NCI-H2107 (cell line): ENCODE measurements around the gene CUX1.
"Not testable (repeated sequence)": the region's sequence is repeated elsewhere in the genome, so short reads cannot be mapped to it uniquely, and the experiment has no call there.

Source experiments
- DNase-seq: peaks from one replicate; lab custom pipeline; 2025; lab: John Stamatoyannopoulos, UW

The CUX1 gene

DNA sequence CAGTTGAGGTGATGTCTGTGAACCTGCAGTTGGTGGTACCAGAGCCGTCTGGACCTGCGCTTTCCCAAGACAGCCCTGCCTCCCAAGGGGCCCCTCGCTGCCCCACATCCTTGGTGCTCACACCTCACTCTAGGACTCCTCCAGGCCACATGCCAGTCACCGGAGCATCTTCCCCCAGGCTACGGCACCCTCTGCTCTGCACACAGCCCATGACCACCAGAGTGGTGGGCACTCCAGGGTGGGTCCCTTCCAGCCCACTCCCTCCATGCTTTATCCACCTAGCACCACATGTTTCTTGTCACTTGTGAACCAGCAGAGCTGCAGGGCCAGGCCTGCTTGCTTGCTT lies 285.6 kb downstream of the CUX1 start:
- no peak for DNase-seq

DNA sequence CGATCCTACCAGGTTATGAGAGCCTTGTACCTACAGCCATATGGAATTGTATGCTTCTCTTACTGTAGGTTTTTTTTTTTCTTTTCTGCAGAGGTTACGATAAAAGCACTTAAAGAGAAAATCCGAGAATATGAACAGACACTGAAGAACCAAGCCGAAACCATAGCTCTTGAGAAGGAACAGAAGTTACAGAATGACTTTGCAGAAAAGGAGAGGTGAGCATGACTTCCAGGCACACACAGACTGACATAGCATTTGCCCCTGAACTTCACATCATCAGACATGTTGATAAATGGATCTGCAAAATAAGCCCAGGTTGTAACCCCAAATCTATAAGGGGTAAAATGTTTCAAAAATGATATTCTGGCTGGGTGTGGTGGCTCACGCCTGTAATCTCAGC lies 286.8 kb downstream of the CUX1 start:
- no peak for DNase-seq

DNA sequence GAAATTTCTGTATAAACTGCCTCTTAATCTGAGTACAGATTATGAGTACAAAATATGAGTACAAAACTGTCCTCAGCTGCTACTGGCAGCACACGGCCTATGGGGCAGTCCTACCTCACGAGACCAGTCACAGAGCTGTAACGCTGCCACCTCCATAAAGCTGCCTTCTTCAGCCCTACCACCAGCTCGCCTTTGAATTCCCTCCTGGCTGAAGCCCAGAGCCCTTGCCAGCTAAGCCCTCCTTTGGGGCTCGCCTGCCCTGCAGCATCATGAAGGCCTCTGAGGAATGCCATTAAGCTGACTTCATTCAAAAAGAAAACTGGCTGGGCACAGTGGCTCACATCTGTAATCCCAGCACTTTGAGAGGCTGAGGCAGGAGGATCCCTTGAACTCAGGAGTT lies 289.2 kb downstream of the CUX1 start:
- no peak for DNase-seq

DNA sequence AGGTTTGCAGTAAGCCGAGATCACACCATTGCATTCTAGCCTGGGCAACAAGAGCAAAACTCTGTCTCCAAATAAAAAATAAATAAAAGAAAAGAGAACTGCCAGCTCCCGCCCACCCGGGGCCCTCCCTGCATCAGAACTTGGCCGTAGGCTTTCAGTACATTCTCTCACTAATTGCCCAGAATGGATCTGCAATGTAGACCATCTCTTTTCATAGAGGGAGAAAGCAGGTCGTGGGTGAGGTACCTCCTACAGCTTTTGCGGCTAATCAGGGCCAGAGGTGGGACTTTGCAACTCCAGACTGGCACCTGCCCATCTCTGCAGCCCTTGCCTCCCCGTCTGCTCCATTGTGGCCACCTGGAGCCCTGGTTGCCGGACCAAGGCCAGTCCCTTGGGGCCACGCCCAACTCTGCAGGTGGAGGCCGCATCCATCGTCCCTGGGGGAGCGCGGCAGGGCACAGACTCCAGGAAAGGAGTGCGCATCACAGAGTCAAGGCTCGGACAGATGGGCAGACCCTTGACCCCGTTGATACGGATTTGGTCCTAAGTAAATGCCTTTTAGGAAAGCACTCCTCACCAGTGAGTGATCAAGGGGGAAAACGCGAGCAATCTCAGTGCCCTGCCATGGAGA lies 290.2 kb downstream of the CUX1 start:
- no peak for DNase-seq

DNA sequence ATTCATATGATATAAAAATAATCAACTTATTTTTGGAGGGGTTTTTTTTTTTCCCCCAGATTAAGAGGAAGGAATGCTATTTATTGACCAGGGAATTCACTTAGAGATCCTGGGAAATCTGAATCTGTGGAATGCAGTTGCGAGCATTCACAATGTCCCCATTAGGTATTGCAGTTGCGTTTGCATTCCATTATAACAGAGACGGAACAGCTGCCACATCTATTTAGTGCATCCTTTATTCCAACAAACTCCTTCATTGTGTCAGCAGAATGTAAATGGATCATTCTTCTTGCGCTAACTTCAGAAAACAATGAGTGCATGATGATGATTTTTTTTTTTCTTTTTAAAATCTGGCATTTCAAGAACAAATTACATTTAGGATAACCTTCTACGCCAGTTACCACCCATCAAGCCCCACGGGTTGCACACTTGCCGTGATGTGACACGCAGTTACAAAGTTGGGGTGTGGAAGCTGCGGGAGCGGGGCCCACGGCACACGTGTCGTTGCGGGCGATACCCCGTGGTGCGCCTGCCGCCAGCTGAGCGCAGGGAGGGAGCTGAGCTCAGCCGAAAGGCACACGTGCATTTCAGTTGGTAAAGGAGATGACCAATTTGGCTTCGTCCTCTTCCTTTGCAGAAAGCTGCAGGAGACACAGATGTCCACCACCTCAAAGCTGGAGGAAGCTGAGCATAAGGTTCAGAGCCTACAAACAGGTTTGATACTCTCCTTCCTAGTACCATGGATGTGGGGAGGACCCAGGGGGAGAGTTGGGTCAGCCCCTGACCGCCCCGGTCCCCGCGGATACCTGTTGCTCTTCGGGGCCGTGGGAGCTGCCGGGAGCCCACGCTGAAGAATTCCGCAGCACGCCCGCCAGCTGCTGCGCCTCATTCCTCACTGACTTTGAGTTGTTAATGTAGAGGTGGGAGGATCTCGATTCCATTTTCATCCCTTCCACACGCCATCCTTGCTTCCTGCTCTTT lies 293.9 kb downstream of the CUX1 start:
- DNase-seq, result no peak

DNA sequence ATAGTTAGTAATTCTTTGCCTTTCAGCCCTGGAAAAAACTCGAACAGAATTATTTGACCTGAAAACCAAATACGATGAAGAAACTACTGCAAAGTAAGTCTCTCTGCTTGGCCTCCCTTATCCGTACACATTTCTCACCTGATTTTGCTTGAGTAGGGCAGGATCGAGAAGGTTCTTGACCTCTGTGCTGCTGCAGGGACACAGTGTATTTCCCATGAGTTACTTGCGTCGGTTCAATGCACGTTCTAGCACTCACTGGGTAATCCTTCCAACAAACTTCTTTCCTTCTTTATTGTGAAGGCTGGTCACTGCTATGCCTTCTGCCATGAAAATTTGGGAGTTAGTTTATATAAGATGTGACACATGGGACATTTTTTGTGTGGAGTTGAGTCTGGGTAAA lies 297.8 kb downstream of the CUX1 start:
- DNase-seq, result no peak

DNA sequence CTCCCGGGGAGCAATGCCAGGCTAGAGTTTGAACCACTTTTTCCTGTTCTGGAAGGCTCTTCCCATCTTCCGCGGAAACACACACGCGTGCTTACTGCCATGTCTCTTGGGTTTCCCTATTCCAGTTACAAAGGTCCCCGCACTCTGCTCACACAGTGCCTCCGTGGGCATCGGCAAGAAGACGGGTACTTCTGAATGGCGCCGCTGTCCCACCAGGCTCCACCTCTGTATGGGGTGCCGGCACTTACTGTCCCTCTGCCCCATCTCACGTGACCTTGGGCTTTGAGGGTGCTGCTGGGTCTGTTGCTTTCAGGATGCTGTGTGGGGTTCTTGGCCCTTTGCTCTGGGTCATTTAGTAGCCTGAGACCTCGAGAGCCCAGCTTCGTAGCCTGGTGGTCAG lies 298.5 kb downstream of the CUX1 start:
- DNase-seq, result no peak

DNA sequence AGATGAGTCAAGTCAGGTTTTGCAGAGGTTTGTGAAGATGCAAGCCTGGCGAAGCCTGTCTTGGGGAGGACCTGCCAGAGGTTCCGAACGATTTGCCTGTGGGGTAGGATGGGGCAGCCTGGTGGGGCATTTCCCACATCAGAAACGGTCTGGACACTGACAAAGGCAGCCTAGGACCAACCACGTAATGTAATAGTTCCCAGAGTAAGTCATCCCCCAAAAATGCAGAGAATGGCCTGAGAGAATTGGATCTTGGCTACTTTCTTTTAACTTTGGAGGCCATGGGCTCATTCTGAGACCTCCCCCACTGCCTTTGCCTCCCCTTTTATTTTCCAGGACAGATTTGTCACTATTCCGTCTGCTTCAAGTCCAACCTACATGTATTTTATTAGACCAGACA lies 300.3 kb downstream of the CUX1 start:
- no peak for DNase-seq

DNA sequence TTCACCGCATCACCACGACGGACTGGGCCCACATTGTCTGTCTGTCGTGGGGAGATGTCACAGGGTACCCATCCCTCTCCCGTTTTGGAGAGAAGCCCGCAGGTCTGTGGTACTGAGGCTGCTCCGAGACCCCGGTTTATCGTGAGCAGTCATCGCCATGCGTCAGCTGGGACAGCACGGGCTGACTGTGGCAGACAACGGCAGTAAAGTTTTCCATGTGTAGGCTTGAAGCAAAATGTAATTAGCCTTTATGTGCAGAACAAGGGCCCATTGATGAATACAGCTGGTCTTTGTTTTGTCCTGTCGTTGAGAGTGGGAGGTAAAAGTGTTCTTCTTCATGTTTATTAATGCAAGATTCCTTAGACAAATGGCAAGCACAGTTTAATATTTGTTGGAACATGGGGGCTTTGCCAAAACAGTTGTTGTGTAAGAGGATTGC lies 301.8 kb downstream of the CUX1 start:
- DNase-seq, result no peak

DNA sequence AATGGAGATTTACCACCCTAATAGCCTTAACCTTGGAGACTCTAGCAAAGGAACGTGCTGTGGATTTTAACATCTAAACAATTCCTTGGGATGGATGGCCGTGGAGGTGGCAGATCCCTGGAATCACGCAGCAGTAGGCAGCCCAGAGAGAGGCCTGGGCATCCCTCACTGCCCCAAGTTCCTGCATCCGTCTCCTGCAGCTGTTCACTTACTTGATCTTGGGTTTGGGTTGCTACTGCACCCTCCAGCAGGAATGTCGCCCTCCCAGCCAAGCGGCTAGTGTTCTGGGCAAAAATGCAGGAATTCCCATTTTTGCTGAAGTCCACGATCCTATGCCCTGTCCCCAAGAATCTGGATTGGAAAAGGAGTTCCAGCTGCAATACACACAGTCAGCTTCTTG lies 302.5 kb downstream of the CUX1 start:
- DNase-seq, result no peak

DNA sequence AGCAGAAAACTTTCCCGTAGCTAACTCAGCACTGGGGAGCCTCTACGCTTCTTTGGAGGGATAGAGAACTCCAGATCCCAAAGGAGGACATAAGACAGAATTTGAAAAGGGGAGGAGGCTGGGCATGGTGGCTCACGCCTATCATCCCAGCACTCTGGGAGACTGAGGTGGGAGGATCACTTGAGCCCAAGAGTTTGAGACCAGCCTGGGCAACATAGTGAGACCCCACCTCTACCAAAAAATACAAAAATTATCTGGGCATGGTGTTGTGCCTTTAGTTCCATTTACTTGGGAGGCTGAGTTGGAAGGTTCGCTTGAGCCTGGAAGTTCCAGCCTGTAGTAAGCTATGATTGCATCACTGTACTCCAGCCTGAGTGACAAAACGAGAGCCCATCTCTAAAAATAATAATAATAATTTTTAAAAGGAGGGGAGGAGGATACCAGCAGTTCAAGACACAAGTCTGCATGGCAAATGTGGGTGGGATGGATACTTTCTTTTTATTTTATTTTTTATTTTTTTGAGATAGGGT lies 303.3 kb downstream of the CUX1 start:
- DNase-seq, result no peak

DNA sequence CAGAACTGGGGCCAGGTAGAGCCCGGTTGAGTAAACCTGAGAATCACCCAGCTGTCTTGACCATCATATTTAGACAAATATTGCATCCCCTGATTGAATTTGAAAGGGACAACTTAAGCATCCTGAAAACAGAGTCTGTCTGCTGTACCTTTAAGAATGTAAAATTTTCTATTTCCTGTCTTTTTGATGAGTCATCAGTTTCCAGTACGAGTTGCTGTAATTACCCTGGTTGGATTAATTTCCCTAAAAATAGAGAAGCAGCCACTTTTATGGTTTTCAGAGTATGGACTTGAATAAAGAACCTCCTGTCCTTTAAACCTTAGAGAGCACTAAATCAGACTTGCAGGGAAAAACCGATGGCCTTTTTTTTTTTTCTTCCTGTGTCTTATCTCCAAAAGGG lies 304.6 kb downstream of the CUX1 start:
- DNase-seq, result no peak

DNA sequence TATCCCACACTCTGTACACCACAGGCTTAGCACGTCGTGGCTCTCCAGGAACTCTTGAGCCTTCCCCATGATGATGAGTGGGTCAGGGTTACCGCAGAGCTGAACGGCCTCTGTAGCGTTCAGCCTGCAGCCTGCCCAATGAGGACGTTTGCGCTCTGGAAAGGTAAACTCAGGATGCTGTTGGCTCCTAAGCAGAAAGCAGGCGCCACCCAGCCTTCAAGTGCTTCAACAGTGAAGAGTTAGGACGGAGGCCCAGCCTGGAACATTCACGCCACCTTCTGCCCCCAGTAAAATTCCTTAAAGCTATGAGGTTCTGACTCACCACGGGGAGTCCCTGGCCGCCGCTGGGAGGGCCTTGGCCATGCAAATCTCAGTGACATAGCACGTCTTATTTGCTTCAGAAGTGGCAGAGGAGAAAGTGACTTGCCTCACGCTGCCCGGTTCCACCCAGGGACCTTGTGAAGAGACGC lies 307.7 kb downstream of the CUX1 start:
- DNase-seq, result no peak

DNA sequence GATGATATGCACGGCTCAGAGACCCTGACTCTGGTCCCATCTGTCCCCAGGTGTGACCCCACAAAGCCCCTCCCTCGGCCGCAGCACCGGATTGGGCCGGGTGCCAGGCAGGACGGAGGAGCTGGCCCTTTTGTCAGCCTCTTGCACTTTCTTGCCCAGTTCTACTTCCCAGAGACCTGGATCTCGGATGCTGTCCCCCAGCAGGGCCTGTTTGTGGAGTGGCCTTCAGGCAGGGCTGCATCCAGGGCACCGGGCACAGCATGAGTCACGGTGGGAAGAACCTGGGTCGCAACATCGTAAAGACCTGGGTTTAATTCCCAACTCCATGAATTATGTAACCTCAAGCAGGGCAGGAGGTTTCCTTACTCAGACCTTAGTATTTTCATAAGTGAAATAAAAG lies 310.9 kb downstream of the CUX1 start:
- no peak for DNase-seq

DNA sequence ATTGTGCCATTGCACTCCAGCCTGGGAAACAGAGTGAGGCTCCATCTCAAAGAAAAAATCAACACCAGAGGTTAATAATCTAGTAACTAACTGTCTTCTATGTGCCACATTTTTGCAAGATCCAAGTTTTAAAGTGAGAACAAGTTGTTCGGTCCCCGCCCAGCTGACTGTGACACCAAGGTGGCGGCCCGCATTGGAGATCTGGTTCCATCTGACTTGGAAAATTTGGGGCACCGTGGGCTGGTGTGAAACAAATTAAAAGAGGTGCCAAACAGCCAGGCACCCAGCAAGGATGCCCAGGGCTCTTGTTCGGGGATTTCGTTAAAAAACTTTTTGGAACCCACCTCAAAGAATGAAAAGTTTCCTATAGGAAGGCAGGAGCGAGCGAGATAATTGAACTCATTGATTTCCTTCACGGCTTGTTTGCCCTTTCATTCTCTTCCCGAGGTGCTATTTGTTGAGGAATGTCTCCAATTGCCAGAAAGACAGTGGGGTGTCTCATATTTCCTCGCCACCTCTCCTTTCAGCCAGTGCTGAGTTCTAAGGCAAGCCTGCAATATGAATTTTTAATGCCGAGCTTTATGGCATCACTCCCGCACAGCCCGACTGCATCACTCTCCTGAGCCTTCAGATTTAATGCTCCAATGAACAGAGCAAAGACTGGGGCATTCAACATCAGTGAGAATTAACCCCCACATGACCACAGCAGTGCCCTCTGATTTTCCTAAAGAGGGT lies 312.4 kb downstream of the CUX1 start:
- DNase-seq, result no peak

DNA sequence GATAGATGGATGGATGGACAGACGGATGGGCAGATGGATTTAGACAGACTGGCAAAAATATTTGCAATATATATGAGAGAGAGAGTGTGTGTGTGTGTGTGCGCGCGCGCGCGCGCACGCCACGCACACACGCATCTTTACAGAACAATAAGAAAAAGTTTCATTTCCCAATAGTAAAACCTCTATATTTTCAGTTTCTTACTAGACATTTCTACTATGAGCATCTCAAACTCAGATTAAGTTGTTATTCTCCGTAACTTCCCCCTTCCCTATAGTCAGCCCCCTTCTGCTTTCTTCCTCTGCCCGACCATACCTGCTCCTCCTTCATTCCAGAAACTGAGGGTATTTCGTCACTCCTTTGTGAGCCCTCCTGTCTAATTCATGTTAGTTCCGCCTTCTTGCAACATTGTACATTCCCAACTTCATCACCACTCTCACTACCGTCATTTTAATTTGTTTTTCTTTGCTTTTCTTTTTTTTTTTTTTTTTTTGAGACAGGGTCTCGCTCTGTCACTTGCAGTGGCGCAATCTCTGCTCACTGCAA lies 314.9 kb downstream of the CUX1 start:
- DNase-seq, result no peak

DNA sequence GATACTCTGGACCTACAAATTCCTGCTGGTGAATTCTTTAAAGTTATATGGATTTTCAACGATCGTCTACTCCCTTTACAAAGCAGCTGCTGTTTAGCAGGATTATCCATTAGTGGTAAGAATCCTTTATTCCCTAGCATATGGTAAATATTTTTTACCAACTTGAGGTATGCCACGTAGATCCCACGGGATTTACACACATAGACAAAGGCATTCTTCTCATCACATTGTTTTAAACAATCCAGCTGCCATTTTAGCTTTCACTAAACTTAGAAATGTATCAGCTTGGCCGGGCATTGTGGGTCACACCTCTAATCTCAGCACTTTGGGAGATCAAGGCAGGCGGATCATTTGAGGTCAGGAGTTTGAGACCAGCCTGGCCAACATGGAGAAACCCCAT lies 321.2 kb downstream of the CUX1 start:
- DNase-seq, result no peak

DNA sequence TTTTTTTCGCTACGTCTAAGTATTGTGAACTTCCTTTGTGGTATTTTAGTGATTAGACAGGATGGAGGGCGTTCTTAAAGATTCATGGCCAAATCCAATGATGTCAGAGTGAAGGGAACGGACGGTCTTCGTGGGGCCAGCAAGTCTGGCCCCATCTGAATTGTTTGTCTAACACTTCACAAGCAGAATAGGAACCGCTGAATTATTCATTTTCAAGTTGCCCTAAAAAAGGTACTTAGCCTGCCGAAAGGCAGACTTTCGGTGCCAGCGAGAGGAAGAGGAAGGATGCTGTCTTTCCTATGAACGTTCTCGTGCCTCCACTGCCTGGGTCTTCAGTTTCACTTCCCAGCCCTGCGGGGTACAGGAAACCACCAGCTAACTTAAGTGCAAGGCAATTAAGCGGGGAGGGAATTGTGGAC lies 323.5 kb downstream of the CUX1 start:
- DNase-seq, result no peak

DNA sequence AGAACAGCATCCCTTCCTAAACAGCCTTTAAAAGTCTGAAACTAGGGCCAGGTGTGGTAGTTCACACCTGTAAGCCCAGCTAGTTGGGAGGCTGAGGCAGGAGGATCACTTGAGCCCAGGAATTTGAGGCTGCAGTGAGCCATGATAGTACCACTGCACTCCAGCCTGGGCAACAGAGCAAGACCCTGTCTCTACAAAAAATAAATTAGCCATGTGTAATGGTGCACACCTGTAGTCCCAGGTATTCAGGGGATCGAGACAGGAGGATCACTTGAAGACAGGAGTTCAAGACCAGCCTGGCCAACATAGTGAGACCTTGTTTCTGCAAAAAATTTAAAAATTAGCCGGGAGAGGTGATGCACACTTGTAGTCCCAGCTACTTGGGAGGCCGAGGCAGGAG lies 325.0 kb downstream of the CUX1 start:
- DNase-seq, result not testable (repeated sequence)

DNA sequence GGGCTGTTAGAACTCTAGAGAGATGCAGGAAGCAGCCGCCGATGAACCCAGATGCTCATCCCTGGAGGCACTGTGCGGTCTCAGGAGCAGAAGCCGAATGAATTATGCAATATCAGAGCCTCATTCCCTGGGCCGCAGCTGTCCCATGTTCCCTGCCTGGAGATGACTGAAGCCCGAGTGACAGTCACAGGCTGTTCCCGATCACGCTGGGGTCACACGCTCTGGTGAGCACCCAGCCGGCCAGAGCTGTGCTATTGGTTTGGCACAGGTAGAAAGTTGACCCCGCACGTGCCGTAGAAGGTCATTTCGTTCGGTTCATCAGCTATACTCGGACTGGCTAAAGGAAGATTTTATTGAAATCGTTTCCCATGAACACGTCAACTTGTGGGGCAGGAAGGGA lies 328.7 kb downstream of the CUX1 start:
- no peak for DNase-seq

DNA sequence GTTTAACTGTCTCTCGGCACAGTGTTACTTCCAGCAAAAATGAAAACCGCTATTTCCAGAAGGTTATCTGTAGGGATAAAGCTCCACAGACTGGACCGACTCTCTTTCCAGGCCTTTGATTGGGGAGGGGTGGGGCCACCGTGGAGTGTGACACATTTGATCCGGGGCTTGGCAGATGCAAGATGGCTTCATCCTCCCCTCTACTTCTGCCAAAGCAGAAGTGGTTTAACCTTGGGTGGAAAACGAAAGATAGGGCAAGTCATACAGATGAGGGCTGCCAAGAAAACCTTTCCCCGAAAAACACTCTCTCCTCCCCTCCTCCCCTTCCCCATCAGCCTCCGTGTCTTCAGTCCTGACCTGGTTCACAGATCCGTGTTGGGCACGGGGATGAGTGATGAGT lies 329.6 kb downstream of the CUX1 start:
- no peak for DNase-seq

DNA sequence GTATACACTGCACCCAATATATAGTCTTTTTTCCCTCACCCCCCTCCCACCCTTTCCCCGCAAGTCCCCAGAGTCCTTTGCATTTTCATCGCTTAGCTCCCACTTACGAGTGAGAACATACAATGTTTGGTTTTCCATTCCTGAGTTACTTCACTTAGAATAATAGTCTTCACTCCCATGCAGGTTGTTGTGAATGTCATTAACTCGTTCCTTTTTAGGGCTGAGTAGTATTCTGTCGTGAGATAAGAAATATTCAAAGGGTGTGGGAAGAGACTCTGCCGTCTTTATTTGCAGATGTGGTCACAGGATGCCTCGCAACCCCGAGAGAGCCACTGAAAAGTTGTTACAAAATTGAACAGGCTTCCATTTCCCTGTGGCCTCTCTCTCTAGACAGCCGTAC lies 331.4 kb downstream of the CUX1 start:
- DNase-seq, result no peak
